GM21825 (cell line): Measurements from ENCODE around the gene RAB11FIP2.

Experiments used
- ATAC-seq: cut with Tn5 transposase; IDR thresholded peaks from one replicate; pipeline ENCODE4 v1.9.1; 2021; ENCODE audit warnings: mild to moderate bottlenecking, moderate library complexity; ENCODE audit not compliant: unreplicated experiment

Gene RAB11FIP2

DNA sequence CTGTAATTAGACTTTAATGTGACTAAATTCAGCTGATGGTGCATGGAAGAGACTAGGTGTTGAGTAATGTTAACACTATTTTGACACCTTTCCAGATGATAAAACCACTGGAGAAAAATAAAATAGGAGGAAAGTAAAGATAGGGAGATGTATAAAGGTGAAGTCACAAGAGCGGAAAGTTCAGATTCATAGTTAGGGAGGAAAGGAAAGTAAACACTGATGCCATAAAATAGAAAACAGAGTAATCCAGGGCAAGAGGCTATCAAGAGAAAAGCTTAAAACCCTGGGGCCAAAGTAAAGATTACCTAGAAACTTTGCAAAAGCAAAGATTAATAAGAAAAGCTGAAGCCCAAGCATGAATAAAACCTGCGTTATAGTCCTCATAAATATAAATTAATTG is 62.8 kb downstream of the RAB11FIP2 start:
- no peak for ATAC-seq

DNA sequence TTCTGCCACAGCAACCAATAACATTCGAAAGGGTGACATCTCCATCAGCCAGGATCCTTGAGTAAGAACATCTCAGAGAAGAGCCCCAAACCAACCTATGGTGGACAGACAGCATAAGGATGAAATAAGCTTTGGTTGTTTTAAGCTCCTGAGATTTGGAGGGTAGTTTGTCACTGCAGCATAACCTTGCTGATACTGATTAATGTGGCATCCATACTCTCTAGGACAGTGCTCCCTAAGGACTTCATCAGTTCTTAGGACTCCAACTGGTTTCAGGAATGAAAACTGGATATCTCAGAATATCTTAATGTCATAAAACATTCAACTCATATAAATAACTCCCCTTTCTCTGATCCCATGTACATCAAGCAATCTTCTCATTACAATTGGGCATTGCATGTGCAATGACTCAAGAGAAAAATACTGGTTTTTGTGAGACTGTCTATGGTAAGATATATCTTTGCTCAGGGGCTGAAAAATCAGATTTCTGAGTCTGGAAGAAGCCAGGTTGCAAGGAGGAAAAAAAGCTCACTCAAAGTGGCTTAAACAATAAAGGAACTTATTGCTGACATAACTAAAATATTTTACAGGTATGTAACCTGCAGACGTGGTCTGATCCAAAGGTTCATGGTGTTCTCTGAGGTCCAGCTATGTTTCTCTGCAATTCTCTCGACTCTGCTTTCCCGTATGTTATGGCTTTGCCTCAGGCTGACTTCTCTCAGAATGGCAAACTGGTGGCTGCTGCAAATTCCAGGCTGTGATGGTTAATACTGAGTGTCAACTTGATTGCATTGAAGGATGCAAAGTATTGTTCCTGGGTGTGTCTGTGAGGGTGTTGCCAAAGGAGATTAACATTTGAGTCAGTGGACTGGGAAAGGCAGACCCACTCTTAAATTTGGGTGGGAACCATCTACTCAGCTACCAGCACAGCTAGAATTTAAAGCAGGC is 65.7 kb downstream of the RAB11FIP2 start:
- ATAC-seq, result no peak

DNA sequence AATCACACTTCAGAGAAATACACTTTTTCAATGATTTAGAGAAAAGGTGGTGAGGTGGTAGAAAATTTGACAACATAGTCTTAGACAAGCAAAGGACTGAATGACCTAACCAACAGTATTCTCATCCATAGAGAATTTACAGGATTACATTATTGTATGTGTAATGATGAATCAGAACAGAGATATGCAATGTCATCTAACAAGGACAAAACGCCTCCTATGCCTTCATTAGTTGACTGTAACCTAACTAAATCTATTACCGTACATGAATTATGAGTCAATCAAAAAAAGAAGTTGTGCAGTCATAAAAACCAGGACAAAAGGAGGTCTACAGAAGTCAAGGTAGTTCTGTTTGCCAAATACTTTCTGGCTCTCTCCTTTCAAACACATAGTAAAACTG is 66.5 kb downstream of the RAB11FIP2 start:
- no peak for ATAC-seq

DNA sequence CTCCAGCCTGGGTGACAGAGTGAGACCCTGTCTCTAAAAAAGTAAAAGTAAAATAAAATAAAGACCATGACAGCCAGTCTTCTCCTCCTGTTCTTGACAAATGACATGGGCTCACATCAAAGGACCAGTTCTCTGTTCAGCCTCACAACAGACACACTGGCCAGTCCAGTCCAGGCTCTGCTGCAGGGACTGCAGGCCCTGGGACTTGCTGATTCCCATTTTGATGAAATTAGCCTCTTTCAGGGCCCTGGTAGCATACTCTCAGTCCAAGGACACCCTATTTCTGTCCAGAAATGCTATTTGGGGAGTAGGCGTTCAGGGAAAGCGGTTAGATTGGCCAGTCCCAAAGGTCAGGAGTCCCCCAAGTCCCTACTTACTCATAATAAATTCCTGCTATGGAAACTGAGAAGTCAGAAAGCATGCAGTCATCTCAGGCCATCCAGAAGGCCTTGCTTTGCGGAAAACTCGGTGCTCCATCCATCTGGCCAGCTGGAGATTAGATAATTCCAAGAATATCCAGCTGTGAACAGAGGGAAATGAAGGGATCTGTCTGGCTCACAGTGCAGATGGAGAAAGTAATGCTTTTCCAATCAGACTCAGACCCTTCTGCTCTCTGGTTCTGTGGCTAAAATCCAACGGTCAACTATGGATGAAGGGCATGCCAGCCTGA is 74.4 kb downstream of the RAB11FIP2 start:
- no peak for ATAC-seq

DNA sequence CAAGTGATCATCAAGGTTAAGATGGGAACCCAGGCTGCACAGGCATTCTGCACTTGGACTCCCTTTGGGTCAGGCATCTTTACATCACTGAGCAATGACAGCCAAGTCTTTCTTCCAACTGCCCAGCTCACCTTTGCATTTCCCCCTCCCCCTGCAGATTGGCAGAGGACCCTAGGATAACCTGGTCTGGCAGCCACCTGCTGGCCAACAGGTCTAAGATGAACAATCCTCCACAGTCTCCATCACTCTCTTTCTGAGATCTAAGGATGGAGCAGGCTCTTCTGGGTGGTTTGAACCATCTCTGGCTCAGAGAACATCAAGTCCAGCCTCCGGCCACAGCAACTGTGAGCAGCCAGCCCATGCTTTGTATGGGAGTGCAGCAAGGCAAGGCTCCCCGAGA is 75.8 kb downstream of the RAB11FIP2 start:
- no peak for ATAC-seq

DNA sequence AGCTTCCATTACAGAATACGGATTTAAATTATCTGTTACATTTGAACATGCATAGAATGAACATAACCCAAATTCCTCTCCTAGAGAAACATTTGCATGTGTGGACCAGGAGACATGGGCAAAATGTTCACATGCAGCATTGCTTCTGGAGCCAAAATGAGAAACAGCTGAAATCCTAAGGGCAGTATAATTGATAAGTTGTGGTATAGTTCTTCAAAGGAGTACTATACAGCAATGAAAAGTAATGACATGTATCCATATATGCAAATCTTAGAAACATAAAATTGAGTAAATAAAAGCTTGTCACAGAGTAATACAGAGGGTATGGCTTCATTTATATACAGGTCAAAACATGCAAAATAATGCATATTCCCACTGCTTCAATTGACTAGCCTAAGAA is 77.1 kb downstream of the RAB11FIP2 start:
- no peak for ATAC-seq

DNA sequence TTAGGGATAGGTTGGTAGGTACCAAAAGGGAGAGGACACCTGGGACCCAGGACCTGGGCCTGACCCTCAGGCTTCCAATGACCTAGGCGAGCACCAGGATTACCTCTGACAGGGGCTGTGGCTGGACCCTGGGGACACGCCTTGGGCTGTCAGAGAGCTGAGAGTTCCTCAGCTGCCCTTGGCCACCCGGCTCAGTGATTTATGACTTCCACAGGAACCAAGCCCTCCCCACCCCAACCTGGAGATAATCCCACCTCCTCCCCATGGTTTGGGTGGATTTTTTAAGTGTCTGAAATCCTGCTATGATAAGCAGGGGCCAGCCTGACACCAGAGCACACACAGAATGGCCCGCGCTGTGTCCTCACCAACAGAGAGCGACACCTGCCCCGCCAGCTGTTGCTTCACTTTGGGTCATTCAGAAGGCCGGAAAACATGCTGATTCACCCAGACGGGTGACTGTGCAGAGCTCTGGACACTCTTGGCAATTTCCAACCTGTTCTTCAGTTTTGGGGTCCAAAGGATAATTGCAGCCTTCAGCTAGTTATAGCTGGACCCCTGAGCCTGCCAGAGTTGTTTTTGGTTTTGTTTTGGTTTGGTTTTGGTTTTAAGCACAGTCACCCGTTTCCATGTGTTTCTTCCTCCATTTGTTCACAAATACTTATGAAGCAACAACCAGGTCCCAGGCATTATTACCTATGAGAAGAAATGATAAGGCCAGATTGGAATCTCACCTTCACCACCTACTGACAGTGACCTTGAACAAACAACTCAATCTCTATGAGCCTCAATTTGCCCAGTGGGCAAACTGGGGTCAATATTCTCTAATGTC is 78.2 kb downstream of the RAB11FIP2 start:
- ATAC-seq, result no peak

DNA sequence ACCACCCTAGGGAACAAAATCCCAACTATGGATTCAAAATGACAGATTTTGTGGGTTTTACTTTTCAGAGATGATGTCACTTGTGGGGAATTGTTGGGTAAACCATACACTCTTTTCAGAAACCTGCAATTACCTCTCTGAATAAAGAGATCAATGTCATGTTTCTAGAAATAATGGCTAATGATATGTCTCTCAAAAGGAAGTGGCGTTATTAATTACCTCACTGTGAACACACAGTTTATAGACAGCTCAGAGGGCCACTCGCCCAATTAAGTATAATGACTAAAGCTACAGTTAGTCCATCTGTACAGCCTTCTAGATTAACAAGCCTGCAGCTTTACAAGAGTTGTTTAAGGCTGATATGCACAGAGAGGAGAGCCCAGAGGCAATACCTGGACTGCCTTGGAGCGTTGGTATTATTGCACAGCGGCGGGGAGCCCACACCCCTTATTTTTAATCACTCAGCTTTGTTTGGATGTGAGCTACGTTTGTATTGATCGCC is 79.5 kb downstream of the RAB11FIP2 start:
- no peak for ATAC-seq

DNA sequence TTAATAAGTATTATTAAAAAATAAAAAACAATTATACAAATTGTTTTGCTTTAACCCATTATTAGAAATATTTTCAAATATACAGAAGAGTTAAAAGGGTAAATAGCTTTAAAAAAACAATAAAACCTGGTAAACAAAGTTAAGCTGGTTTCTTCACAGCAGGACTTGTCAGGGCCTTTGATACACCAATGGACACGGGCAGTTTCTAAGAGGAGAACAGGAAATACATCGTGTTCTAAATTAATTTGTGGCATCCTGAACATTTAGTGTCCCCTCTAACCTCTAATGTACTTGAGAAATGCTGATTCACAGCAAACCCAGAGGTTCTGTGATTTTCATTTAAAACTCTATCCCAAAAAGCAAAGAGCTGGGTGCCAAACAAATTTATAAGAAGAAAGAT is 80.8 kb downstream of the RAB11FIP2 start:
- ATAC-seq, result no peak

DNA sequence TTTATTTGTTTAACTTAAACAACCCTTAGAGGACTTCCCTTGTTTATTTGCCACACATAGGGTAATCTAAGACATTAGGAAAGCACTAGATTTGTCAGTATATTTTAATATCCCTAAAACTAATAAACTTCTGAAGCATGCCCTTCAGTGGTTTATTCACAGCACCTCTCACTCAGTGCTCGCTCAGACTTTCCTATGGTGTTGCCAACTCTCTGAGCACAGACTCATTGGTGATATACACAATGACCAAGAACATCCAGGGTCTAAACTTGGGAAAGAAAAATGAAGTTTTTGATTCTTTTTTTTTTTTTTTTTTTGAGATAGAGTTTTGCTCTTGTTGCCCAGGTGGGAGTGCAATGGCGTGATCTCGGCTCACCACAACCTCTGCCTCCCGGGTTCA is 82.2 kb downstream of the RAB11FIP2 start:
- no peak for ATAC-seq

DNA sequence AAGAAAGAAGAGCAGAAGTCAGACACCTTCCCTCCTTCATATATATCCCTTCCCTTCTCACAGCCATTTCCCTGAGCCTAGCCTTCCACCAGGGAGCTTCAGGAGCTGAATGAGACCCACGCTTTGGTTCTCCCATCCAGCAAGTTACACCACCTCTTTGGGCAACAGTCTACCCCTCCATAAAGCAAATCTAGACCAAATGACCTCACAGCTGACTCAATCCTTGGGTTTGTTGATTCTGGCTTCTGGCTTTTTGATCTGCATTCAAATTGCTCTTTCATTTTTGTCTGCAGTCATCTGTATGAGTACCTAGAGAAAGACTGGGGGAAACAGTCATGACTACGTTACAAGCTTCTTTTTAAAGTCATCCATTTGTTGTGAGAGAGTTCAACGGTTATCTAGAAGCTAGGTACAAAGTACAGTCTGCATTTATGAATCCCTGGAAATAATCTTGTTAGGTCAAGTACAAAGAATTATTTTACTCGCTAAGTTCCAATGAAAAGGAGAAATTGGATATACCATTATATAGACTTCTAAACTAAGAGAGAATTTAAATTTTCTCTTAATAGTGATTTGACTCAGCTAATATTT is 86.3 kb downstream of the RAB11FIP2 start:
- no peak for ATAC-seq

DNA sequence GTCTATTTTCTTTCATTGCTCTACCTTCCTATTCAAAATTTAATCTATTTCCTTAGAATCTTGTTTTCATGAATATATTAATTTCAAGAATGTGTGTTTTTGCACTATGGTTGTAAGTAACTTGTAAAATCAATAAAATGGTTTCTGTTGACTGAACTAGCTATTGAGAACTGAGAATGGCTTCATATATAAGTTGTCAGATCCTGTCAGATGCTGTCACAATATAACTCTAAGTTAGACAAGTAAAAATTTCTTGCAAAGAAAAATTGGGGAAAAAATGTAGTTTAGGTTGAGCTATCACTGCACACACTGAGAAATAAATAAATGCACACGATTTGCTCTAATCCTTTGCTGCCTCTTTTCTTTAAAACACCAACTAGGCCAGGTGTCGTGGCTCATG is 89.8 kb downstream of the RAB11FIP2 start:
- no peak for ATAC-seq

DNA sequence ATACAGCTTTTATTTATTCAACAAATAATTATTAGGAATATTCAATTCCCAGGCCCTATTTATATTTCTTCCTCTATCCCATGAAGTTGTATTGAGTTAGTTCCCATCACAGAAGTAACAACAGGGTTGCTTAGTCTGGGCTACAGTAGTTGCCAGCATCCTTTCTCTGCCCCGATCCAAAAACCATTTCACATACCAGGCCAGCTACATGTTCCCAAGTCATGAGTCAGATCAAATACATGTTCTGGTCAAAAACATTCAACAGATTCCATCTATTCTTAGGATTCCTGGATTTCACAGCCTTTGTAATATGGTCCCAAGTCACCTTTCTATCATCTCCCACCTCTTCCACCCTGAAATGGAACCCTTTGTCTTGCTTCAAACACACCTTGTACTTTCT is 91.6 kb downstream of the RAB11FIP2 start:
- no peak for ATAC-seq
